ENCODE measurements around the gene RHOU.

RHOU gene

GRCh38 chr1:228786361-228787129 is 51.3 kb downstream of the RHOU start:
- DNase-seq = no peak

- DNase-seq = no peak
These were observed 56.5 kb downstream of the RHOU start for GRCh38 chr1:228791791-228792190.

GRCh38 chr1:228792601-228793000 is 57.3 kb downstream of the RHOU start:
- no peak for DNase-seq

DNA sequence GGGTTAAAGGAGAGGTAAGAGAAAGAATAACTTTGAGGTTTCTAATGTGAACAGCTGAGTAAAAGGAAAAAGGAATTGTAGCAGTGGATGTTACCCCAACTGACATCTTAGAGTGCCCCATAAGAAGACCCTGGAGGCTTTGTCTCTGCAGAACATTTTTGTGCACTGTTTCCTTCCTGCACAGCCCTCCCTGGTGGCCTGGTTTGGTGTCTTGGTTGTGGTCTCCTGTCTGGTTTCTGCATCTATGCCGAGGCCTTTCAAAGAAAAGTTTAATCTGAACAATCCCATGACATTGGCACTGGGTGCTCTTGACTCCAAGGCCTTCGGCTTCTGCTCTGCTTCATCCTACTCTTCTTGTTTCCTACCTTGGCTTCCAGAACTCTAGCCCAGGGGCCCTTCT is 57.8 kb downstream of the RHOU start:
- no peak for DNase-seq

- peak; percentile 9 for DNase-seq
These were observed 58.9 kb downstream of the RHOU start for GRCh38 chr1:228794173-228794572.

DNA sequence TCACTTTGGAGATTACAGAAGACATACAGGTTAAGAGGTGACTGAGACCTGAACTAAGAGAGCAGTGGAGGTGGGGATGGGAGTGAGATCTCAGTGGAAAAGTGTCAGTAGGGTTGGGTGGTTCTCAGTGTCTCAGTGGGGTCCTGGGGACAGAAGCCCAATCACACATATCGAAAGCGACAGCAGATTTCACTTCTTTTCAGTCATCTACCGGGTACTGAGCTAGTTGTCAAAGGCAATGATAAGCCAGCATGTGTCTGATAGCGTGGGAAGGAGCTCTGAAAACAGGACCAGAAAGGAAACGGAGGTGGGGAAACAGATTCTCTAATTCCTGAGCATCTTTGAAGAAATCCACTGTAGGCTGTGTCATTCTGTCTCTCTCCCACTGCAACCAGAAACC is 59.5 kb downstream of the RHOU start:
- peak; percentile 46 for DNase-seq

- DNase-seq = no peak
These were observed 60.3 kb downstream of the RHOU start for GRCh38 chr1:228795596-228795995.

All from stimulated activated naive CD4-positive, alpha-beta T cell treated with Interleukin-2 at 50 U/mL for 16 hours (primary cell).